ENCODE results near the gene CHCHD3.

Gene CHCHD3

DNA sequence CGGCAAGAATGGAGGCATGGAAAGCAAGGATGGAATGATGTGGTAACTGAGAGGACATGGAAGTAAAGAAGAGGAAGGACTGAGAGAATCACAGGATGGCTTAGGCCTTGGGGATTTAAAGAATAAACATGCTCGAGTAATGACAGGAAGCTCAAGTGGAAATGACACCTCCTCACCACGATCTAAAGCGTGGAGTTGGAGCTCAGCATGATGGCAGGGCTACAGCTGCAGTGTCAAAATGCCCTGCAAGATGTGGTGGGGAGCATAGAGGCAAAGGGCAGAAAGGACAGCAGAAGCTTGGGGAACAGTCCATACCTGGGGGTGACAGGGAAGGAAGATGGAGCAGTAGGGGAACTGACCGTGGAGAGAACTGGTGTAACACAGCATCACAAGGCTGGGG lies 276.1 kb downstream of the CHCHD3 start:
- no peaks in the 10 kb centered on the region for H3K9me3 ChIP-seq (ENCODE audit: control extremely low read depth in 1 of 5, control insufficient read depth in 4 of 5, insufficient read depth in 2 of 5, low read depth in 1 of 5, low read length in 4 of 5)
- no peak overlapping the region for H3K27ac ChIP-seq (ENCODE audit: insufficient read depth in 1 of 2, low read depth in 1 of 2, low read length in 2 of 2, poor library complexity in 1 of 2, severe bottlenecking in 2 of 2)
- no peaks in the 10 kb centered on the region for H3K27me3 ChIP-seq (replicated peaks in 2 of 5; ENCODE audit: control insufficient read depth in 4 of 5, insufficient read depth in 5 of 5, low read length in 4 of 5)
- POLR2A ChIA-PET = interaction anchor here (0.6 kb wide), 2 partner anchors 11 to 1037 kb away, joined by 3 to 7 read pairs; no protein-coding TSS in a partner anchor
- H3K36me3 ChIP-seq (ENCODE audit: control insufficient read depth in 4 of 4, insufficient read depth in 4 of 4, low read length in 3 of 4) = peaks cover 0 to 2% (median 0%) of the 10 kb centered on the region in 4 experiments
- peaks cover 0 to 8% (median 7%) of the 10 kb centered on the region in 4 experiments for H3K4me1 ChIP-seq (ENCODE audit: control extremely low read depth in 1 of 4, control insufficient read depth in 4 of 4, insufficient read depth in 4 of 4, low read length in 3 of 4)
- CTCF ChIA-PET = no interaction called here
- WGBS (ENCODE audit: insufficient coverage) = 60% methylated on average over 4 of the region's 5 CpGs
- DNase-seq = no peak
- H3K4me3 ChIP-seq (ENCODE audit: control insufficient read depth in 1 of 7, extremely low read depth in 1 of 7, insufficient read depth in 4 of 7, low read depth in 2 of 7, low read length in 6 of 7) = no peak overlapping the region

DNA sequence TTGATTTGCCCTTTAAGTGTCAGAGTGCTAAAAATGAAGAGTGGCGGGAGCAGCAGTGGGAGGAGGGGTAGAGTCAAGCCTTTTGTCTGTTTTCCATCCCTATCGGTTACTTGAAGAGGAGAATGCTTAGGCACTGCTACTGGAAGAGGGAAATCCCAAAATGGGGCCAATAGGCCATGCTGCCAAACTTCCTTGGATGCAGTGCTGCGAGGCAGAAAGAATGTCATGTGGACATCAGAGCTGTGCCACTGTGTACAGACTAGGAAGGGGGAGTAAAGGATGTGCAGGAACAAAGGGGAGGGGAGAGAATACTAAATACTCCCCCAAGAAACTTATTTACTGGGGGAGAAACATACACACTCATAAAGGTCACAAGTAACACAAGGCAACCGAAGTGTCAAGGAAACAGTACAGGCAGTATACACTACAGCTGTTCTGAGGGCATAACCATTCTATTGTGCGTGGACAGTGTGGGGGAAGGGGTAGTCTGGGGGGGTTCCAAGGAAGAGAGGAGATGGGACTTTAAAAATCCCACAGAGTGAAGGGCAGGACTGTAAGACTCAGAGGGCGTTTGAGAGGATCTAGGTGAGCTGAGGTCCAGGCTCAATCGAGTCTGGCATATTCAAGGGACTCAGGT lies 276.9 kb downstream of the CHCHD3 start:
- no peak overlapping the region for H3K27ac ChIP-seq (ENCODE audit: insufficient read depth in 1 of 2, low read depth in 1 of 2, low read length in 2 of 2, poor library complexity in 1 of 2, severe bottlenecking in 2 of 2)
- H3K4me1 ChIP-seq (ENCODE audit: control extremely low read depth in 1 of 4, control insufficient read depth in 4 of 4, insufficient read depth in 4 of 4, low read length in 3 of 4) = peaks cover 0 to 8% (median 7%) of the 10 kb centered on the region in 4 experiments
- no peak for DNase-seq
- H3K4me3 ChIP-seq (ENCODE audit: control insufficient read depth in 1 of 7, extremely low read depth in 1 of 7, insufficient read depth in 4 of 7, low read depth in 2 of 7, low read length in 6 of 7) = no peak overlapping the region
- peaks cover 0 to 2% (median 0%) of the 10 kb centered on the region in 4 experiments for H3K36me3 ChIP-seq (ENCODE audit: control insufficient read depth in 4 of 4, insufficient read depth in 4 of 4, low read length in 3 of 4)
- ChIA-PET POLR2A (interaction anchor here (0.6 kb wide), 1 partner anchor 10 kb away, joined by 3 read pairs; no protein-coding TSS in a partner anchor), CTCF (no interaction called here)
- H3K9me3 ChIP-seq (ENCODE audit: control extremely low read depth in 1 of 5, control insufficient read depth in 4 of 5, insufficient read depth in 2 of 5, low read depth in 1 of 5, low read length in 4 of 5) = no peaks in the 10 kb centered on the region
- no peaks in the 10 kb centered on the region for H3K27me3 ChIP-seq (replicated peaks in 2 of 5; ENCODE audit: control insufficient read depth in 4 of 5, insufficient read depth in 5 of 5, low read length in 4 of 5)
- over 99% methylated on average over 7 of the region's 7 CpGs for WGBS (ENCODE audit: insufficient coverage)

DNA sequence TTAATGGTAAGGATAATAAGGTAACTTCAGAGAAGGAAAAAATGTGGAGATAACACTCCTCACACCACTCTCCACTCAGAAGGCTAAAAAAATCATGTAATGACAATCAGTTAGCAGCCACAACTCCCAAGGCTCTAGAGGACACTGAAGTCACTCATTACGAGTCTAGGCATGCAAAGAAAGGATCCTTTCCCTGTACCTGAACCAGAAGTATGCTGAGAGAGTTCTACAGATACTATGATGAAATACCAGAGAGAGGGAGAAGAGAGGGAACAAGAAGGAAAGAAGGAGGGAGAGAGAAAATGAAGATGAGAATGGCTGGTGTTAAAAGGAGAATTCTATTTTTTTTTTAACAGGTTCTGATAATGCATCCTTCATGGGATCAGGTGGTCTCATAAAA lies 281.4 kb downstream of the CHCHD3 start:
- H3K27me3 ChIP-seq (replicated peaks in 2 of 5; ENCODE audit: control insufficient read depth in 4 of 5, insufficient read depth in 5 of 5, low read length in 4 of 5) = no peaks in the 10 kb centered on the region
- H3K9me3 ChIP-seq (ENCODE audit: control extremely low read depth in 1 of 5, control insufficient read depth in 4 of 5, insufficient read depth in 2 of 5, low read depth in 1 of 5, low read length in 4 of 5) = no peaks in the 10 kb centered on the region
- CTCF ChIA-PET = no interaction called here
- no peak for DNase-seq
- POLR2A ChIA-PET = no interaction called here
- H3K4me1 ChIP-seq (ENCODE audit: control extremely low read depth in 1 of 4, control insufficient read depth in 4 of 4, insufficient read depth in 4 of 4, low read length in 3 of 4) = no peaks in the 10 kb centered on the region
- 100% methylated on average over 1 of the region's 1 CpG for WGBS (ENCODE audit: insufficient coverage)
- no peak overlapping the region for H3K4me3 ChIP-seq (ENCODE audit: control insufficient read depth in 1 of 7, extremely low read depth in 1 of 7, insufficient read depth in 4 of 7, low read depth in 2 of 7, low read length in 6 of 7)
- peaks cover 0 to 8% (median 3%) of the 10 kb centered on the region in 4 experiments for H3K36me3 ChIP-seq (ENCODE audit: control insufficient read depth in 4 of 4, insufficient read depth in 4 of 4, low read length in 3 of 4)
- H3K27ac ChIP-seq (ENCODE audit: insufficient read depth in 1 of 2, low read depth in 1 of 2, low read length in 2 of 2, poor library complexity in 1 of 2, severe bottlenecking in 2 of 2) = no peak overlapping the region

DNA sequence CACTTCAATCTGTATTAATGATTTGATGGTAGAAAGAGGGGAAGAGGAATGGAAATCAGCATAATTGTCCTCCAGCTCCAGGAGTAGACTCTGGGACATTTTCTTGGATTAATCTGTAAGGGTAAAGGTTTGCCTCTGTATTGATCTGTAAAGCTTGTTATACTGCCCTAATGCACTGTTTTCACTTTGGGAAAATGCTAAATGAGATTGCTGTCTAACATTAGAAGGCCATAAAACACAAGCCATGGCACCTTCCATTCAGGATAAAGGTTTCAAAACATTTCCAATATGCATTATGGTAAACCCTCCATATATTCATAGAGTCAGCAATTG lies 282.8 kb downstream of the CHCHD3 start:
- no peak for DNase-seq
- no peaks in the 10 kb centered on the region for H3K9me3 ChIP-seq (ENCODE audit: control extremely low read depth in 1 of 5, control insufficient read depth in 4 of 5, insufficient read depth in 2 of 5, low read depth in 1 of 5, low read length in 4 of 5)
- CTCF ChIA-PET = no interaction called here
- H3K27ac ChIP-seq (ENCODE audit: insufficient read depth in 1 of 2, low read depth in 1 of 2, low read length in 2 of 2, poor library complexity in 1 of 2, severe bottlenecking in 2 of 2) = no peak overlapping the region
- peaks cover 0 to 16% (median 3%) of the 10 kb centered on the region in 4 experiments for H3K36me3 ChIP-seq (ENCODE audit: control insufficient read depth in 4 of 4, insufficient read depth in 4 of 4, low read length in 3 of 4)
- no peak overlapping the region for H3K4me3 ChIP-seq (ENCODE audit: control insufficient read depth in 1 of 7, extremely low read depth in 1 of 7, insufficient read depth in 4 of 7, low read depth in 2 of 7, low read length in 6 of 7)
- no peaks in the 10 kb centered on the region for H3K4me1 ChIP-seq (ENCODE audit: control extremely low read depth in 1 of 4, control insufficient read depth in 4 of 4, insufficient read depth in 4 of 4, low read length in 3 of 4)
- POLR2A ChIA-PET = no interaction called here
- H3K27me3 ChIP-seq (replicated peaks in 2 of 5; ENCODE audit: control insufficient read depth in 4 of 5, insufficient read depth in 5 of 5, low read length in 4 of 5) = no peaks in the 10 kb centered on the region

DNA sequence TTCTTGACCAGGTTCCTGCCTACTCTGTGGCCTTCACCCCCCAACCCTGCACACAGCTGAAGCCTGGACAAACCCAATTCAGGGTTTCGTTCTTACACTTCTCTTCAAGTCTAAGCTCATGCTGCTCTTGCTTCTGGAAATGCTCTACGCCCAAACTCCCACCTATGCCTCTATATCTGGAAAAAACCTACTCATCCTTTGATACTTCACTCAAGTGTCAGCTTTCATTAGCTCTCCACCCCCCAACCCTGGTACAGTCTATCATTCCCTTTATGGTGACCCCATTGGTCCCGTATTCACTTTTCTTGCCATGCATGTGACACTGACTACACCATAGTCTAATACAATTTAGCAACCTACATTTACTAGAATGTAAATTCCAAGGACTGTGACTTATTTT lies 284.7 kb downstream of the CHCHD3 start:
- no peaks in the 10 kb centered on the region for H3K9me3 ChIP-seq (ENCODE audit: control extremely low read depth in 1 of 5, control insufficient read depth in 4 of 5, insufficient read depth in 2 of 5, low read depth in 1 of 5, low read length in 4 of 5)
- no peaks in the 10 kb centered on the region for H3K27me3 ChIP-seq (replicated peaks in 2 of 5; ENCODE audit: control insufficient read depth in 4 of 5, insufficient read depth in 5 of 5, low read length in 4 of 5)
- 100% methylated on average over 3 of the region's 3 CpGs for WGBS (ENCODE audit: insufficient coverage)
- H3K4me3 ChIP-seq (ENCODE audit: control insufficient read depth in 1 of 7, extremely low read depth in 1 of 7, insufficient read depth in 4 of 7, low read depth in 2 of 7, low read length in 6 of 7) = no peak overlapping the region
- no peak for DNase-seq
- no peaks in the 10 kb centered on the region for H3K4me1 ChIP-seq (ENCODE audit: control extremely low read depth in 1 of 4, control insufficient read depth in 4 of 4, insufficient read depth in 4 of 4, low read length in 3 of 4)
- POLR2A ChIA-PET = no interaction called here
- H3K36me3 ChIP-seq (ENCODE audit: control insufficient read depth in 4 of 4, insufficient read depth in 4 of 4, low read length in 3 of 4) = peaks cover 0 to 33% (median 4%) of the 10 kb centered on the region in 4 experiments
- no peak overlapping the region for H3K27ac ChIP-seq (ENCODE audit: insufficient read depth in 1 of 2, low read depth in 1 of 2, low read length in 2 of 2, poor library complexity in 1 of 2, severe bottlenecking in 2 of 2)
- CTCF ChIA-PET = interaction anchor here (1.0 kb wide), 1 partner anchor 143 kb away, joined by 3 read pairs; no protein-coding TSS in a partner anchor

DNA sequence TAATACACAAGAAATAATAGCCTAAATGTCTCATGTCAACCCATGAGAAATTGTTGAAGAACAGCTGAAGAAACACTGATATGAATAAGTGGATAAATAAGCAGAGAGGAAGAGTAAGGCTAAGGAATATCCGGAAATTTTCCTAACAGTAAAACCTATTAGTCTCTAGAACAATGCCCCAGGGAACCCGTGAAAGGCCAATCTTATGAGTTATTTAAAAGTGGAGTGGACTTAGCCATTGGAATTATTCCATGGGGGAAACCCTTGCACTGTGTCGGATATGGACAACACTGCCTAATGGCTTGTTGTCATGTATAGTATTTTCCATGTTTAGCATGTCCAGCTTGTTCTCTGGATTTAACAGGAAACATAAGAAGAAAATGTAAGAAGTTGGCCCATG lies 288.4 kb downstream of the CHCHD3 start:
- Histone ChIP-seq H3K27me3 (replicated peaks in 2 of 5; ENCODE audit: control insufficient read depth in 4 of 5, insufficient read depth in 5 of 5, low read length in 4 of 5) (no peaks in the 10 kb centered on the region), H3K27ac (ENCODE audit: insufficient read depth in 1 of 2, low read depth in 1 of 2, low read length in 2 of 2, poor library complexity in 1 of 2, severe bottlenecking in 2 of 2) (no peak overlapping the region), H3K4me3 (ENCODE audit: control insufficient read depth in 1 of 7, extremely low read depth in 1 of 7, insufficient read depth in 4 of 7, low read depth in 2 of 7, low read length in 6 of 7) (no peak overlapping the region), H3K4me1 (ENCODE audit: control extremely low read depth in 1 of 4, control insufficient read depth in 4 of 4, insufficient read depth in 4 of 4, low read length in 3 of 4) (no peaks in the 10 kb centered on the region), H3K9me3 (ENCODE audit: control extremely low read depth in 1 of 5, control insufficient read depth in 4 of 5, insufficient read depth in 2 of 5, low read depth in 1 of 5, low read length in 4 of 5) (no peaks in the 10 kb centered on the region), H3K36me3 (ENCODE audit: control insufficient read depth in 4 of 4, insufficient read depth in 4 of 4, low read length in 3 of 4) (peaks cover 0 to 49% (median 4%) of the 10 kb centered on the region in 4 experiments)
- ChIA-PET CTCF (interaction anchor here (1.2 to 2.2 kb wide), 2 partner anchors 10 to 12 kb away, joined by 3 to 5 read pairs; no protein-coding TSS in a partner anchor), POLR2A (no interaction called here)
- 100% methylated on average over 2 of the region's 3 CpGs for WGBS (ENCODE audit: insufficient coverage)
- no peak for DNase-seq

DNA sequence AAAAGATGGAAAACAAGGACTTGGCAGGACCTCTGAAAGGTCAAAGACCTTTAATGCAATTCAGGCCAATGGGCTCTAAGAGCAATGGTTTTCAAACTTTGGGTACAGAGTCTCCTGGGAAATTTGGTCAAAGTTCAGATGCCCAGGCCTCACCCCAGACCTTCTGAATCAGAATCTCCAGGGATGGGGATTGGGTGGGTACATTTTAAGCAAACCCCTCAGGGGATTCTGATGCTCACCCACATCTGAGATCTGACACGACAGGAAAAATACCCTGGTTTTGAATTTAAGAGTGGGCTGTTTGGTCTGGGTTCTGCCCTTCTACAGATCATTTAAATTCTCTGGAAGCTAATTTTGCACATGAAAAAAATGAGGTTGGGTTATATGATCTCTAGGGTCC lies 290.9 kb downstream of the CHCHD3 start:
- CTCF ChIA-PET = no interaction called here
- Histone ChIP-seq H3K27me3 (replicated peaks in 2 of 5; ENCODE audit: control insufficient read depth in 4 of 5, insufficient read depth in 5 of 5, low read length in 4 of 5) (no peaks in the 10 kb centered on the region), H3K9me3 (ENCODE audit: control extremely low read depth in 1 of 5, control insufficient read depth in 4 of 5, insufficient read depth in 2 of 5, low read depth in 1 of 5, low read length in 4 of 5) (peaks cover 0 to 3% (median 0%) of the 10 kb centered on the region in 5 experiments), H3K36me3 (ENCODE audit: control insufficient read depth in 4 of 4, insufficient read depth in 4 of 4, low read length in 3 of 4) (peaks cover 2 to 61% (median 10%) of the 10 kb centered on the region in 4 experiments), H3K27ac (ENCODE audit: insufficient read depth in 1 of 2, low read depth in 1 of 2, low read length in 2 of 2, poor library complexity in 1 of 2, severe bottlenecking in 2 of 2) (no peak overlapping the region), H3K4me1 (ENCODE audit: control extremely low read depth in 1 of 4, control insufficient read depth in 4 of 4, insufficient read depth in 4 of 4, low read length in 3 of 4) (no peaks in the 10 kb centered on the region), H3K4me3 (ENCODE audit: control insufficient read depth in 1 of 7, extremely low read depth in 1 of 7, insufficient read depth in 4 of 7, low read depth in 2 of 7, low read length in 6 of 7) (no peak overlapping the region)
- POLR2A ChIA-PET = no interaction called here
- WGBS (ENCODE audit: insufficient coverage) = no CpG with 5 or more reads among the region's 1 CpG
- DNase-seq = no peak

Data from common myeloid progenitor, CD34-positive (primary cell).